Measurements from ENCODE around the gene PDYN. TPM values are rescaled to one million over a fixed set of nuclear protein-coding genes. Genes with fewer than 3 reads are reported as not detected.

The PDYN gene
- total RNA-seq, 1 donor from 2014 or later: 0.30 TPM

DNA sequence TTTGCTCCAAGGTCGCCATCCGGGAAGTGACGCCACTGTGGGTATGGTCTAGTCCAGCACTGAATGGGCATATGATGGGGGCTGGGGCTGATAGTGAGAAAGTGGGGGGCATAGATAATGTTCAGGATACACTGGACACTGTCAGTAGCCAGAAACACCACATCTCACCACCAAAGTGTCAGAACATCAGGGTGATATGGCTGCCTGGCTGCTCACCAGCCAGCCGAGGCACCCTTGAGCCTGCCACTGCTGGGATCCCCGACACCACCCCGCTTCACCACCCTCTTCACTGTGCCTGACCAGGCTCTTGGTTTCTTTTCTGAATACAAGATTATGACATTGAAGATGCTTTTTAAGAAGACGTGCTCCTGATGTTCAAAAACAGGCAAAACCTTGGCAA is 51.8 kb downstream of the PDYN start:
- Histone ChIP-seq H3F3A (ENCODE audit: low read depth) (peaks cover 10% of the 10 kb centered on the region), H3K36me3 (no peaks in the 10 kb centered on the region), H3K9ac (no peak overlapping the region), H3K4me1 (peaks cover 14% of the 10 kb centered on the region), H3K27ac (no peak overlapping the region), H4K20me1 (ENCODE audit: low read depth) (no peaks in the 10 kb centered on the region), H3K79me2 (ENCODE audit: low read depth) (no peaks in the 10 kb centered on the region), H3K9me3 (ENCODE audit: low read depth) (no peaks in the 10 kb centered on the region), H3K4me2 (no peak overlapping the region), H3K4me3 (no peak overlapping the region), H3K27me3 (peaks cover 38% of the 10 kb centered on the region), H2AFZ (replicated peaks) (no peak overlapping the region)
- Mint-ChIP-seq H3K36me3 (peaks cover 3% of the 10 kb centered on the region), H3K4me1 (peaks cover 12% of the 10 kb centered on the region), H3K27me3 (ENCODE audit: insufficient read depth, low read depth) (peaks cover 8% of the 10 kb centered on the region), H3K4me3 (no peak overlapping the region), H3K9me3 (no peaks in the 10 kb centered on the region), H3K27ac (no peak overlapping the region)
- TF ChIP-seq, protein P1, sequence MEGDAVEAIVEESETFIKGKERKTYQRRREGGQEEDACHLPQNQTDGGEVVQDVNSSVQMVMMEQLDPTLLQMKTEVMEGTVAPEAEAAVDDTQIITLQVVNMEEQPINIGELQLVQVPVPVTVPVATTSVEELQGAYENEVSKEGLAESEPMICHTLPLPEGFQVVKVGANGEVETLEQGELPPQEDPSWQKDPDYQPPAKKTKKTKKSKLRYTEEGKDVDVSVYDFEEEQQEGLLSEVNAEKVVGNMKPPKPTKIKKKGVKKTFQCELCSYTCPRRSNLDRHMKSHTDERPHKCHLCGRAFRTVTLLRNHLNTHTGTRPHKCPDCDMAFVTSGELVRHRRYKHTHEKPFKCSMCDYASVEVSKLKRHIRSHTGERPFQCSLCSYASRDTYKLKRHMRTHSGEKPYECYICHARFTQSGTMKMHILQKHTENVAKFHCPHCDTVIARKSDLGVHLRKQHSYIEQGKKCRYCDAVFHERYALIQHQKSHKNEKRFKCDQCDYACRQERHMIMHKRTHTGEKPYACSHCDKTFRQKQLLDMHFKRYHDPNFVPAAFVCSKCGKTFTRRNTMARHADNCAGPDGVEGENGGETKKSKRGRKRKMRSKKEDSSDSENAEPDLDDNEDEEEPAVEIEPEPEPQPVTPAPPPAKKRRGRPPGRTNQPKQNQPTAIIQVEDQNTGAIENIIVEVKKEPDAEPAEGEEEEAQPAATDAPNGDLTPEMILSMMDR (IDR thresholded peaks at IDR 0.05): no peak
- no peak for TF ChIP-seq EZH2phosphoT487 (IDR thresholded peaks at IDR 0.05)
- no peak for TF ChIP-seq EZH2 (IDR thresholded peaks at IDR 0.05)
- DNase-seq (ENCODE audit: low spot score): no peak

DNA sequence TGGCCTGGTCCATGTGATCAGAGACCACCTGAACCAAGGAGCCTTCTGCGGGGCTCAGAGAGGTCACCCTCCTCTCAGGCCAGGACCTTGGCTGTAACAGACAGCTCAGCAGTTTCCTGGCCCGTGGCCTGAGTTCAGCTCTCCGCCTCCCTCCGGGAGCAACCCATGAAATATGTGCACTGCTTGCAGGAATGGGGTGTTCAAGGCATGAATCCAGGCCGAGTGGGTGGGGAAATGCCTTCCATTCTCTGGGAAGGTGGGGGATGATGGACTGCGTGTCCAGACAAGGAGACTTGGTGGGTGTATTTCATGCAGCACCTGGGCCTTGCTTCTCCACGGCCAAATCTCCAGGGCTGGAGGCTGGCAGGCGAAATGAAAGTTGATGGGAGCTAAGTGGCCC is 52.6 kb downstream of the PDYN start:
- no peak overlapping the region for H3K27ac ChIP-seq
- peaks cover 31% of the 10 kb centered on the region for H3K27me3 ChIP-seq
- no peaks in the 10 kb centered on the region for H3K79me2 ChIP-seq (ENCODE audit: low read depth)
- Mint-ChIP-seq H3K4me1 (peaks cover 7% of the 10 kb centered on the region), H3K27me3 (ENCODE audit: insufficient read depth, low read depth) (peaks cover 7% of the 10 kb centered on the region), H3K9me3 (no peaks in the 10 kb centered on the region), H3K27ac (no peak overlapping the region), H3K4me3 (no peak overlapping the region), H3K36me3 (peaks cover 6% of the 10 kb centered on the region)
- no peak for TF ChIP-seq EZH2phosphoT487 (IDR thresholded peaks at IDR 0.05)
- DNase-seq (ENCODE audit: low spot score): no peak
- peaks cover 7% of the 10 kb centered on the region for H3K4me1 ChIP-seq
- H3K4me2 ChIP-seq: no peak overlapping the region
- peaks cover 2% of the 10 kb centered on the region for H3F3A ChIP-seq (ENCODE audit: low read depth)
- no peak overlapping the region for H3K4me3 ChIP-seq
- no peaks in the 10 kb centered on the region for H3K36me3 ChIP-seq
- H3K9me3 ChIP-seq (ENCODE audit: low read depth): no peaks in the 10 kb centered on the region
- no peaks in the 10 kb centered on the region for H4K20me1 ChIP-seq (ENCODE audit: low read depth)
- H3K9ac ChIP-seq: no peak overlapping the region
- no peak overlapping the region for H2AFZ ChIP-seq (replicated peaks)

DNA sequence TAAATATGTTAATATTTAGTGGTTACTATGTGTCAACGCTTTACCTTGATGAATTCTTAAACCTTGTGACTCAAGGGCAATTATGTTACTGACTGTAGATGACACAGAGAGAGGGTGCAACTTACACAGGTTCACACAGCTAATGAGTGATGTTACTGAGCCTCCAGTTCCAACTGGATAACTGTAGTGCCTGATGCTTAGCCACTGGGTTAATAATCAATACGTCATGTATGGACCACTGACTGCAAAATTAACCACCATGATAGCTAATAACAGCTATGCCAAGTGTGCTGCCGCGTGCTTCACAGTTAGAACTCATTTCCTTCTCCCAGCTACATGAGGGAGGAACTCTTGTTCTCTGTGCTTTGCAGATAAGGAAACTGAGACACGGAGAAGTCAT is 53.3 kb downstream of the PDYN start:
- no peak for DNase-seq (ENCODE audit: low spot score)
- H3K36me3 ChIP-seq: no peaks in the 10 kb centered on the region
- H3F3A ChIP-seq (ENCODE audit: low read depth): no peaks in the 10 kb centered on the region
- H3K9me3 ChIP-seq (ENCODE audit: low read depth): no peaks in the 10 kb centered on the region
- peaks cover 25% of the 10 kb centered on the region for H3K27me3 ChIP-seq
- no peaks in the 10 kb centered on the region for H3K9me3 Mint-ChIP-seq
- H3K27ac ChIP-seq: no peak overlapping the region
- no peaks in the 10 kb centered on the region for H3K79me2 ChIP-seq (ENCODE audit: low read depth)
- peaks cover 7% of the 10 kb centered on the region for H3K27me3 Mint-ChIP-seq (ENCODE audit: insufficient read depth, low read depth)
- no peak overlapping the region for H3K4me2 ChIP-seq
- no peak overlapping the region for H2AFZ ChIP-seq (replicated peaks)
- peaks cover 6% of the 10 kb centered on the region for H3K36me3 Mint-ChIP-seq
- no peak overlapping the region for H3K27ac Mint-ChIP-seq
- TF ChIP-seq EZH2phosphoT487 (IDR thresholded peaks at IDR 0.05) (no peak), EZH2 (IDR thresholded peaks at IDR 0.05) (no peak)
- TF ChIP-seq, protein P1 (IDR thresholded peaks at IDR 0.05): no peak
- peaks cover 3% of the 10 kb centered on the region for H3K4me1 Mint-ChIP-seq
- H4K20me1 ChIP-seq (ENCODE audit: low read depth): no peaks in the 10 kb centered on the region
- no peak overlapping the region for H3K9ac ChIP-seq
- H3K4me3 Mint-ChIP-seq: no peak overlapping the region
- no peak overlapping the region for H3K4me3 ChIP-seq
- peaks cover under 1% of the 10 kb centered on the region for H3K4me1 ChIP-seq

DNA sequence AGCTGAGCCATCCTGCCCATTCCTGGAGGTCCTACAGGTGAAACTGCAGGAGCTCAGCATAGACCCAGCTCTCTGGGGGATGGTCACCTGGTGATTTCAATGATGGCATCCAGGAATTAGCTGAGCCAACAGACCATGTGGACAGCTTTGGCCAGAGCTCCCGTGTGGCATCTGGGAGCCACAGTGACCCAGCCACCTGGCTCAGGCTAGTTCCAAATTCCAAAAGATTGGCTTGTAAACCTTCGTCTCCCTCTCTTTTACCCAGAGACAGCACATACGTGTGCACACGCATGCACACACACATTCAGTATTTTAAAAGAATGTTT is 54.6 kb downstream of the PDYN start:
- peaks cover 5% of the 10 kb centered on the region for H3K27me3 Mint-ChIP-seq (ENCODE audit: insufficient read depth, low read depth)
- Histone ChIP-seq H3K9ac (no peak overlapping the region), H3F3A (ENCODE audit: low read depth) (no peaks in the 10 kb centered on the region), H3K4me1 (no peaks in the 10 kb centered on the region), H4K20me1 (ENCODE audit: low read depth) (no peaks in the 10 kb centered on the region), H3K27ac (no peak overlapping the region), H3K79me2 (ENCODE audit: low read depth) (no peaks in the 10 kb centered on the region), H3K27me3 (peaks cover 11% of the 10 kb centered on the region), H3K4me2 (no peak overlapping the region), H3K4me3 (no peak overlapping the region), H3K9me3 (ENCODE audit: low read depth) (no peaks in the 10 kb centered on the region), H2AFZ (replicated peaks) (no peak overlapping the region), H3K36me3 (no peaks in the 10 kb centered on the region)
- H3K9me3 Mint-ChIP-seq: no peaks in the 10 kb centered on the region
- no peak for TF ChIP-seq EZH2phosphoT487 (IDR thresholded peaks at IDR 0.05)
- TF ChIP-seq EZH2 (IDR thresholded peaks at IDR 0.05): no peak
- TF ChIP-seq, protein P1 (IDR thresholded peaks at IDR 0.05): no peak
- no peak overlapping the region for H3K27ac Mint-ChIP-seq
- peaks cover 6% of the 10 kb centered on the region for H3K36me3 Mint-ChIP-seq
- no peaks in the 10 kb centered on the region for H3K4me1 Mint-ChIP-seq
- no peak for DNase-seq (ENCODE audit: low spot score)
- no peak overlapping the region for H3K4me3 Mint-ChIP-seq
